K562 (cell line): ENCODE results near the gene ARHGEF12. TPM values are rescaled to one million over a fixed set of nuclear protein-coding genes. Genes with fewer than 3 reads are reported as not detected.
A peak's percentile ranks its signal among the peaks of the same experiment; 100 is the strongest.

Source experiments
- ATAC-seq: fragments of 200-7000 bp; cut with Tn5 transposase; 3 replicates; pipeline ENCODE4 v1.9.1; 2020; ENCODE audit warnings: moderate library complexity
- BruUV-seq: library from RNA; stranded (reverse); fragments of 400-500 nt; replicated peaks from 2 replicates; lab custom pipeline; 2021; lab: Mats Ljungman, UMichigan
- CTCF ChIA-PET: fragments of 300-600 bp; formaldehyde crosslinking; extraction: SDS; loops from one replicate; lab custom pipeline; 2021; ENCODE audit warnings: low intra/inter-chr PET ratio; lab: Yijun Ruan, JAX
- POLR2A ChIA-PET: fragments of 300-600, 350-650 bp; sonication (Branson Sonifier 250); formaldehyde crosslinking; extraction: SDS; loops from one replicate; lab custom pipeline; 2021; ENCODE audit warnings: antibody characterized with exemption, inconsistent platforms; lab: Yijun Ruan, JAX
- DNase-seq, 4 experiments: peaks; one replicate each; pipeline versions ENCODE4 v3.0.0 to v3.0.0-alpha.2; 2011 to 2018; ENCODE audit warnings: low spot score in 3 of 4, mixed read lengths in 3 of 4; ENCODE audit errors: extremely low read depth in 1 of 4
- FAIRE-seq: peaks from 2 replicates; lab custom pipeline; 2011; peaks lifted over from hg19 to GRCh38; lab: Jason Lieb, UNC
- H2AFZ ChIP-seq: 2 replicates; pipeline ENCODE4 v1.6.0; 2011; ENCODE audit warnings: low read depth, low read length, control low read depth, inconsistent platforms
- H3K27ac ChIP-seq: fragments of 200-600 bp; 3 replicates; pipeline ENCODE4 v1.8.0; 2011; ENCODE audit warnings: low read depth, mild to moderate bottlenecking, control low read depth, inconsistent platforms, low read length, moderate library complexity, mixed read lengths; ENCODE audit errors: extremely low read depth
- H3K27me3 ChIP-seq, 2 experiments: fragments of 300-600 bp in 1 of 2; 2 replicates in 1 of 2; 3 replicates in 1 of 2; pipeline versions ENCODE4 v1.6.0 to v1.8.0; 2011; ENCODE audit warnings: inconsistent platforms in 2 of 2, low read length in 2 of 2, mild to moderate bottlenecking in 1 of 2, mixed read lengths in 1 of 2, moderate library complexity in 1 of 2; ENCODE audit not compliant: control insufficient read depth in 2 of 2, insufficient read depth in 2 of 2
- H3K36me3 ChIP-seq: fragments of 300-600 bp; 3 replicates; pipeline ENCODE4 v1.8.0; 2011; ENCODE audit warnings: mild to moderate bottlenecking, low read length, inconsistent platforms; ENCODE audit not compliant: control insufficient read depth, insufficient read depth
- H3K4me1 ChIP-seq, 2 experiments: fragments of 200-600 bp in 1 of 2; replicated peaks in 1 of 2; 2 replicates in 1 of 2; 3 replicates in 1 of 2; pipeline versions ENCODE4 v1.5.1 to v1.8.0; 2011; ENCODE audit warnings: inconsistent platforms in 2 of 2, low read length in 2 of 2, mild to moderate bottlenecking in 1 of 2, mixed read lengths in 1 of 2, moderate library complexity in 1 of 2; ENCODE audit not compliant: control insufficient read depth in 2 of 2, insufficient read depth in 2 of 2
- H3K4me2 ChIP-seq: 2 replicates; pipeline ENCODE4 v1.6.1; 2011; ENCODE audit warnings: low read length, control low read depth, inconsistent platforms, mixed read lengths; ENCODE audit not compliant: insufficient read depth
- H3K4me3 ChIP-seq: fragments of 200-600 bp; sonication (generic), shearing (Covaris generic); 2 replicates; pipeline ENCODE4 v1.5.1; 2016; ENCODE audit warnings: control low read depth, inconsistent platforms
- H3K79me2 ChIP-seq: fragments of 200-600 bp; 3 replicates; pipeline ENCODE4 v1.8.0; 2011; ENCODE audit warnings: low read length, inconsistent platforms; ENCODE audit not compliant: control insufficient read depth, insufficient read depth
- H3K9ac ChIP-seq, 2 experiments: 2 replicates each; pipeline versions ENCODE4 v1.6.0 to v1.6.1; 2011; ENCODE audit warnings: low read depth in 2 of 2, low read length in 2 of 2, control low read depth in 1 of 2, inconsistent platforms in 1 of 2, mild to moderate bottlenecking in 1 of 2, mixed read lengths in 1 of 2; ENCODE audit not compliant: insufficient read depth in 1 of 2
- H3K9me1 ChIP-seq: one replicate; pipeline ENCODE4 v1.6.0; 2011; ENCODE audit warnings: inconsistent platforms, mild to moderate bottlenecking, low read length, moderate library complexity; ENCODE audit not compliant: control insufficient read depth, insufficient read depth
- H3K9me3 ChIP-seq: replicated peaks from 2 replicates; pipeline ENCODE4 v1.5.1; 2011; ENCODE audit warnings: low read depth, low read length, inconsistent platforms; ENCODE audit not compliant: control insufficient read depth, insufficient read depth
- H4K20me1 ChIP-seq: replicated peaks from 2 replicates; pipeline ENCODE4 v1.6.1; 2011; ENCODE audit warnings: low read length, inconsistent platforms, mixed read lengths; ENCODE audit not compliant: control insufficient read depth, insufficient read depth
- XRCC4 ChIP-seq: IDR thresholded peaks from one replicate; pipeline ENCODE4 v1.6.1; 2011; ENCODE audit not compliant: insufficient read depth, insufficient read length; ENCODE audit errors: extremely low read depth
- WGBS: fragments of 100-300 bp; shearing (Covaris generic); methylation state at CpG from one replicate; pipeline ENCODE4 v1.1.6; 2016; ENCODE audit warnings: low coverage, mixed read lengths; ENCODE audit not compliant: insufficient coverage; ENCODE audit errors: missing lambda C conversion rate; 5-methylcytosine and 5-hydroxymethylcytosine counted together
- in situ Hi-C: fragments of 300-500 bp; cut with MboI; formaldehyde crosslinking; loops from 4 replicates; pipeline ENCODE4 v1.15.0; 2018; ENCODE audit warnings: inconsistent platforms, mixed read lengths
- intact Hi-C: fragments of 100-400 bp; cut with micrococcal nuclease; formaldehyde crosslinking; loops from 2 replicates; pipeline ENCODE4 v1.14.2; 2022
- polyA plus RNA-seq, 8 experiments: library from polyadenylated mRNA; depleted of rRNA in 4 of 8; stranded (reverse) in 5 of 8; unstranded in 3 of 8; fragments of >200 nt; fragmentation: Nextera tagmentation in 2 of 8; fragmentation: Illumina TruSeq in 1 of 8; extraction: Ambion mirVana in 2 of 8; extraction: Trizol in 1 of 8; gene quantifications; 2 replicates each; pipeline versions ENCODE4 v1.2.1 to v1.2.3, GENCODE V29; 2011 to 2014; ENCODE audit warnings: inconsistent platforms in 1 of 8, missing spikeins in 1 of 8
- total RNA-seq, 7 experiments: library from RNA; depleted of rRNA in 6 of 7; stranded (reverse); fragments of >200 nt in 6 of 7; fragmentation: Illumina TruSeq in 2 of 7; extraction: Trizol in 2 of 7; gene quantifications; 2 replicates each; pipeline versions ENCODE4 v1.2.1 to v1.2.3, GENCODE V29; 2011 to 2021; ENCODE audit warnings: low replicate concordance in 1 of 7
- TF ChIP-seq, protein P1 (sequence below), 2 experiments: fragments of 450-650 bp; formaldehyde crosslinking in 1 of 2; IDR thresholded peaks; 2 replicates each; pipeline versions ENCODE4 v1.4.0 to v1.6.1; 2014 to 2020; ENCODE audit warnings: mild to moderate bottlenecking in 2 of 2, borderline replicate concordance in 1 of 2, low read depth in 1 of 2

ARHGEF12 gene
- total and polyA plus RNA-seq, 9 of the 15 experiments (the other 6 are each of a cell fraction or from before 2014, with no cell fraction given): 3.5 to 51.7 (median 29.5) TPM

DNA sequence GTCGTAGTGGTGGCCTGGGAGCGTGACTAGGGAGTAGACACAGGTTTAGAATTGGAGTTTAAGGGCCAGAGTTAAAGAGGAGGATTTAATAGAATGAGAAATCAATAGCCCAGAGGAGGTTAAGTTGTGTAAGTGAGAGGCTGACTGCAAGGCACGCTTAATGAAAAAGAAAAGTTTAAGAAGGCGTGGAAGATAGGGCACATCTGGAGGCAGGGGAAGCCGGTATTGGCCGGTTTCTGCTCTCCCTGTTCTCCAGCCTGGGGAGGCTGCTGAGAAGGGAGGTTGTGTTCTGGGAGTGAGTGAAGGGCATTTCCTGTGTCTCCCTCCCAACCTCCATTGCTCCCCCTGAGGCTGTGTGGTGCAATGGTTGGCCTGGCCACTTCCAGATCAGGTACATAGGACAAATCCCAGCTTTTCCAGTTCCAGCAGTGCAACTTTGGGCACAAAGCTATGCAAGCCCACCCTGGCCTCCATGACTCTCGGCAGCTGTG lies 181.6 kb downstream of the ARHGEF12 start:
- H3K4me3 ChIP-seq: no peak overlapping the region
- no peaks in the 10 kb centered on the region for H3K79me2 ChIP-seq
- 3% methylated on average over 7 of the region's 7 CpGs for whole genome bisulfite sequencing
- in situ Hi-C loops (no loop called here), intact Hi-C loops (loop anchor here (2.0 kb wide), 1 partner anchor 593 kb away; no protein-coding TSS in a partner anchor)
- peak in 1 of 4 experiments; percentile 32 for DNase-seq
- no peak; the same call in 2 of the 3 replicates for ATAC-seq
- H3K36me3 ChIP-seq: no peaks in the 10 kb centered on the region
- H2AFZ ChIP-seq: no peak overlapping the region
- no peak overlapping the region for H3K27ac ChIP-seq
- no peak for FAIRE-seq
- H3K9me1 ChIP-seq: no peaks in the 10 kb centered on the region
- H4K20me1 ChIP-seq: peaks cover 18% of the 10 kb centered on the region
- H3K4me2 ChIP-seq: no peak overlapping the region
- ChIA-PET CTCF (no interaction called here), POLR2A (no interaction called here)
- no peak overlapping the region; a peak in 1 of 4 replicates for H3K9ac ChIP-seq
- no peaks in the 10 kb centered on the region for H3K9me3 ChIP-seq
- peaks cover 0 to 6% of the 10 kb centered on the region in 2 experiments; a peak in 1 of 5 replicates for H3K4me1 ChIP-seq
- TF ChIP-seq, protein P1, sequence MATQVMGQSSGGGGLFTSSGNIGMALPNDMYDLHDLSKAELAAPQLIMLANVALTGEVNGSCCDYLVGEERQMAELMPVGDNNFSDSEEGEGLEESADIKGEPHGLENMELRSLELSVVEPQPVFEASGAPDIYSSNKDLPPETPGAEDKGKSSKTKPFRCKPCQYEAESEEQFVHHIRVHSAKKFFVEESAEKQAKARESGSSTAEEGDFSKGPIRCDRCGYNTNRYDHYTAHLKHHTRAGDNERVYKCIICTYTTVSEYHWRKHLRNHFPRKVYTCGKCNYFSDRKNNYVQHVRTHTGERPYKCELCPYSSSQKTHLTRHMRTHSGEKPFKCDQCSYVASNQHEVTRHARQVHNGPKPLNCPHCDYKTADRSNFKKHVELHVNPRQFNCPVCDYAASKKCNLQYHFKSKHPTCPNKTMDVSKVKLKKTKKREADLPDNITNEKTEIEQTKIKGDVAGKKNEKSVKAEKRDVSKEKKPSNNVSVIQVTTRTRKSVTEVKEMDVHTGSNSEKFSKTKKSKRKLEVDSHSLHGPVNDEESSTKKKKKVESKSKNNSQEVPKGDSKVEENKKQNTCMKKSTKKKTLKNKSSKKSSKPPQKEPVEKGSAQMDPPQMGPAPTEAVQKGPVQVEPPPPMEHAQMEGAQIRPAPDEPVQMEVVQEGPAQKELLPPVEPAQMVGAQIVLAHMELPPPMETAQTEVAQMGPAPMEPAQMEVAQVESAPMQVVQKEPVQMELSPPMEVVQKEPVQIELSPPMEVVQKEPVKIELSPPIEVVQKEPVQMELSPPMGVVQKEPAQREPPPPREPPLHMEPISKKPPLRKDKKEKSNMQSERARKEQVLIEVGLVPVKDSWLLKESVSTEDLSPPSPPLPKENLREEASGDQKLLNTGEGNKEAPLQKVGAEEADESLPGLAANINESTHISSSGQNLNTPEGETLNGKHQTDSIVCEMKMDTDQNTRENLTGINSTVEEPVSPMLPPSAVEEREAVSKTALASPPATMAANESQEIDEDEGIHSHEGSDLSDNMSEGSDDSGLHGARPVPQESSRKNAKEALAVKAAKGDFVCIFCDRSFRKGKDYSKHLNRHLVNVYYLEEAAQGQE (IDR thresholded peaks at IDR 0.05; ENCODE audit: borderline replicate concordance): peak; percentile 29; the same call in 1 of the 2 replicates
- TF ChIP-seq, protein P1 (CRISPR knock-in tag; IDR thresholded peaks at IDR 0.05; ENCODE audit: low read depth): no peak
- TF ChIP-seq XRCC4: no peak
- no TSS peak for BruUV-seq
- peaks cover 45 to 94% of the 10 kb centered on the region in 2 experiments; a peak in 4 of 5 replicates for H3K27me3 ChIP-seq
